ENCODE measurements around the gene HMCES. TPM values are rescaled to one million over a fixed set of nuclear protein-coding genes. Genes with fewer than 3 reads are reported as not detected.

Gene HMCES
- total and polyA plus RNA-seq, 2 of the 13 experiments (the other 11 are each of a cell fraction or from before 2014, with no cell fraction given): 16.1 to 37.5 TPM

DNA sequence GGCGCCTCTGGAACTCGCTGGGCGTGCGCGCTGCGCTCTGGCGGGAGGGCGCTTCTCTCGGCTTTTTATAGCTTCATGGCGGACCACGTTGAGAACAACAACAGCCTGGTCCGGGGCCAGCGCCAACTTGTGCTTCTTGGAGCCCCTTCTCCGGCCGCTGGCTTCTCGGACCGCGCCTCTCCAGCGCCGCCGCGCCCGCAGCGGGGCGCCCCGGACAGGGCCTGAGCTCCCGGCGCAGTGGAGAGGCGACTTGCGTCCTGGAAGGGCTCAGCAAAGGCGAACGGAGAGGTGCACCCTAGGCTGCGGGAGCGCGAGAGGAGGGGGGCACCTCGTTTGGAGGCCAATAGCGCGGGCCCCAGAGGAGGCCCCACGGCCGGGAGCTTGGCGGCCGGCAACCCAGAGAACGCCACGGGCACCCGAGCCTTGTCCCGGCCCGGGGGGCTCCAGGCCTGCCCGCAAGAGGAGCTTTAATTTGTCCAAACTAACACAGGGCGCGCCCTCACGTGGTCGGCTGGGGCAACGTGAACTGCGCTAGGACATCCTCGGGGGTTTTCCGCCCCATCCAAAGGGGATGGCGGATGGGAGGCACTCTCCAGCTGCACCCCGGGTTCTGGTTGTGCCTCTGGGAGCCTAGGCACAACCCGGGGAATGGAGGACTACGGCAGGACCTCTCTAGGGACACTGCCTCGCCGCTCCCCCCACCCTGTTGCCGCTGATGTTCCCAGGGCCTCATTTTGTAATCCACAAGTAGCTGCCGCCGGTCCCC, 37.8 kb downstream of the HMCES start (continued):
- TF ChIP-seq, protein P1, sequence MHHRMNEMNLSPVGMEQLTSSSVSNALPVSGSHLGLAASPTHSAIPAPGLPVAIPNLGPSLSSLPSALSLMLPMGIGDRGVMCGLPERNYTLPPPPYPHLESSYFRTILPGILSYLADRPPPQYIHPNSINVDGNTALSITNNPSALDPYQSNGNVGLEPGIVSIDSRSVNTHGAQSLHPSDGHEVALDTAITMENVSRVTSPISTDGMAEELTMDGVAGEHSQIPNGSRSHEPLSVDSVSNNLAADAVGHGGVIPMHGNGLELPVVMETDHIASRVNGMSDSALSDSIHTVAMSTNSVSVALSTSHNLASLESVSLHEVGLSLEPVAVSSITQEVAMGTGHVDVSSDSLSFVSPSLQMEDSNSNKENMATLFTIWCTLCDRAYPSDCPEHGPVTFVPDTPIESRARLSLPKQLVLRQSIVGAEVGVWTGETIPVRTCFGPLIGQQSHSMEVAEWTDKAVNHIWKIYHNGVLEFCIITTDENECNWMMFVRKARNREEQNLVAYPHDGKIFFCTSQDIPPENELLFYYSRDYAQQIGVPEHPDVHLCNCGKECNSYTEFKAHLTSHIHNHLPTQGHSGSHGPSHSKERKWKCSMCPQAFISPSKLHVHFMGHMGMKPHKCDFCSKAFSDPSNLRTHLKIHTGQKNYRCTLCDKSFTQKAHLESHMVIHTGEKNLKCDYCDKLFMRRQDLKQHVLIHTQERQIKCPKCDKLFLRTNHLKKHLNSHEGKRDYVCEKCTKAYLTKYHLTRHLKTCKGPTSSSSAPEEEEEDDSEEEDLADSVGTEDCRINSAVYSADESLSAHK (CRISPR knock-in tag; IDR thresholded peaks at IDR 0.05; ENCODE audit: borderline replicate concordance): no peak
- TF ChIP-seq JUN (CRISPR knock-in tag; IDR thresholded peaks at IDR 0.05) (no peak), GATA4 (IDR thresholded peaks at IDR 0.05; ENCODE audit: borderline replicate concordance, low read depth) (no peak; the same call in 1 of the 2 replicates), ZNF331 (CRISPR knock-in tag; IDR thresholded peaks at IDR 0.05) (peak; percentile 52; the same call in 1 of the 2 replicates), ELF4 (CRISPR knock-in tag; IDR thresholded peaks at IDR 0.05; ENCODE audit: borderline replicate concordance) (no peak), HOMEZ (CRISPR knock-in tag; IDR thresholded peaks at IDR 0.05; ENCODE audit: low read depth) (no peak), SRSF9 (IDR thresholded peaks at IDR 0.05; ENCODE audit: borderline replicate concordance, insufficient read depth, low read depth, low read length, poor library complexity, severe bottlenecking) (no peak), REXO4 (CRISPR knock-in tag; IDR thresholded peaks at IDR 0.05; ENCODE audit: borderline replicate concordance) (peak; percentile 75; the same call in 1 of the 2 replicates), HNF1A (IDR thresholded peaks at IDR 0.05; ENCODE audit: low read depth) (no peak), HNF1A (CRISPR knock-in tag; IDR thresholded peaks at IDR 0.05; ENCODE audit: borderline replicate concordance) (peak; percentile 48; the same call in 1 of the 2 replicates), MYNN (CRISPR knock-in tag; IDR thresholded peaks at IDR 0.05; ENCODE audit: low read depth) (no peak), ZSCAN12 (CRISPR knock-in tag; IDR thresholded peaks at IDR 0.05) (peak; percentile 75; the same call in 1 of the 2 replicates), NFYB (CRISPR knock-in tag; IDR thresholded peaks at IDR 0.05) (no peak), ATAD3A (CRISPR knock-in tag; IDR thresholded peaks at IDR 0.05) (0 out of 2 replicates have a peak, but pooled peaks have one; percentile 54), SETDB1 (CRISPR knock-in tag; IDR thresholded peaks at IDR 0.05; ENCODE audit: borderline replicate concordance) (no peak), ASH2L (IDR thresholded peaks at IDR 0.05; ENCODE audit: insufficient read length, low read depth, low read length) (peak; percentile 36)
- TF ChIP-seq, protein P2, sequence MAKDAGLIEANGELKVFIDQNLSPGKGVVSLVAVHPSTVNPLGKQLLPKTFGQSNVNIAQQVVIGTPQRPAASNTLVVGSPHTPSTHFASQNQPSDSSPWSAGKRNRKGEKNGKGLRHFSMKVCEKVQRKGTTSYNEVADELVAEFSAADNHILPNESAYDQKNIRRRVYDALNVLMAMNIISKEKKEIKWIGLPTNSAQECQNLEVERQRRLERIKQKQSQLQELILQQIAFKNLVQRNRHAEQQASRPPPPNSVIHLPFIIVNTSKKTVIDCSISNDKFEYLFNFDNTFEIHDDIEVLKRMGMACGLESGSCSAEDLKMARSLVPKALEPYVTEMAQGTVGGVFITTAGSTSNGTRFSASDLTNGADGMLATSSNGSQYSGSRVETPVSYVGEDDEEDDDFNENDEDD (CRISPR knock-in tag; IDR thresholded peaks at IDR 0.05; ENCODE audit: borderline replicate concordance): peak; percentile 78; the same call in 1 of the 2 replicates
